GM21528 (cell line): ENCODE data around the gene RSRC1.

ENCODE experiments used
- ATAC-seq: cut with Tn5 transposase; IDR thresholded peaks from one replicate; pipeline ENCODE4 v1.9.1; 2021; ENCODE audit warnings: mild to moderate bottlenecking, moderate library complexity; ENCODE audit not compliant: unreplicated experiment, low FRiP score

RSRC1 gene

DNA sequence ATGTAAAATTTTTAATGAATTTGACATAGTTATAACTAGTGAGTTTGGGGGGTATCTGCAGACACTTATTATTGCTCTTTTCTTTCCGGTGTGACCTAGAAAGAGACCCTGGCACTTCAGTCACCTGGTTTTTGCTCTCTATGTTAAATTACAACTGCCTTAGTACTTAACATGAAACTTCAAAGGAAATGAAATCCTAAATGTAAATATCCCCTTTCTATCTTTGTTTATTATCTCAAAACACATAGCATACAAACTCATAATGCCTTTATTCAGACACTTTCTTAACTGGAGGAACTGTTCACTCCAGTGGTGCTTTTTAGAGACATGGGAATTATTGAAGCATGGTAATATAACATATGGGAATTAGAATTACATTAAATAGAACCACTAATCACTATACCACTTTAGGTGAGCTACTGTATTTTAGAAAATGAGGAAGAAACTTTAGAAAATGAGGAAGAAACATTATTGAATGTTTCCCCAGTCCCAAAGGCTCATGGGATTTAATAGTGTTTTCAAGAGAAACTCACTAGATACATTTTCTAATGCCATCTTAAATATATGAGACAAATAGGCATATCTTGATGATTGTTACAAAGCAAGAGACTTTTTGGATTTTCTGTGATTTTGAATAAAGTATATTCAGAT lies 341.6 kb downstream of the RSRC1 start:
- ATAC-seq = no peak

- ATAC-seq = no peak
These were observed 342.4 kb downstream of the RSRC1 start for GRCh38 chr3:158452334-158452733.

DNA sequence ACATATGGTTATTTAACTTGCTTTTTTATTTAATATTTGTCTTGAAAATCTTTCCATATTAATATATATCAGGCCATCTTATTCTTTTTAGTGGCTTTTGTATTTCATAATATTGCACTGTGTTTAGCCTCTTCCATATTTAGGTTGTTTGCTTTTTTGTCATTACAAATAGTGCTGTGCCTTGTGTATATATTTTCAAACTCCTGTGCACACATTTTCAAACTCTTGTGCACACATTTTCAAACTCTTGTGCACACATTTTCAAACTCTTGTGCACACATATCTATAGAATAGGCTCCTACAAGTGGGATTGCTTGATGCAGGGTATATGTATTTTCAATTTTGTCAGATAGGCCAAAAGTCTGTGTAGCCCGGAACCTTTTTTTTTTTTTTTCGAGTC lies 343.1 kb downstream of the RSRC1 start:
- ATAC-seq = no peak

- no peak for ATAC-seq
These were observed 344.0 kb downstream of the RSRC1 start for GRCh38 chr3:158453865-158454264.

DNA sequence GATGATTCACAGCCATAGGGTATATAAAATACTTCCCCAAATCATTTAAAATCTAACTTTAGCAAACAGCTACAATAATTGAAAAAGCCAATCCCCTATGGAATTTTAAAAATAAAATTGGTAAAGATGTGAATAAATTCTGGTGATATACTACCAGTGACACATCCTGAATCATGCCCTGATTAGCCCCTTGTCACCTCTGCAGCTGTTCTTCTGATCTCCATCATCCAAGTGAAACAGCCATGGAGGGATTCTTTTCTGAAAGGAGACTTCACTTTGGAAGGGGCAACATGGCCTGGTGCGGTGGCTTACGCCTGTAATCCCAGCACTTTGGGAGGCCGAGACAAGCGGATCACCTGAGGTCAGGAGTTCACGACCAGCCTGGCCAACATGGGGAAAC lies 345.5 kb downstream of the RSRC1 start:
- ATAC-seq = no peak

DNA sequence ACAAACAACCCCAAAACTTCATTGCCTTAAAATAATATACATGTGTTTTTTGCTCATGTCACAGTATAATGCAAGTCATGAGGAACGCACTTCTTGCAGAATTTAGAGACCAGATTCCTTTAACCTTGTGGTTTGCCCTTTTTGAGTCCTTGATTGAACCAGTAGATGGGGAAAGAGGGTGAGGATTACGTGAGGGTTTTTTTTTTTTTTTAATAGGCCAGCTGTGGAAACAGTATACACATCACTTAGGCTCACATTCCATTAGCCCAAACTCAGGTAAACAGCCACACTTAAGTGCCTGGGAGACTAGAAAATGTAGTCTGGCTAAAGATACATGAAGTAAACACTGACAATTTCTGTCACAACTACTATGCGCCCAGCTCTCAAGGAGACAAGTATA lies 346.2 kb downstream of the RSRC1 start:
- ATAC-seq = no peak

DNA sequence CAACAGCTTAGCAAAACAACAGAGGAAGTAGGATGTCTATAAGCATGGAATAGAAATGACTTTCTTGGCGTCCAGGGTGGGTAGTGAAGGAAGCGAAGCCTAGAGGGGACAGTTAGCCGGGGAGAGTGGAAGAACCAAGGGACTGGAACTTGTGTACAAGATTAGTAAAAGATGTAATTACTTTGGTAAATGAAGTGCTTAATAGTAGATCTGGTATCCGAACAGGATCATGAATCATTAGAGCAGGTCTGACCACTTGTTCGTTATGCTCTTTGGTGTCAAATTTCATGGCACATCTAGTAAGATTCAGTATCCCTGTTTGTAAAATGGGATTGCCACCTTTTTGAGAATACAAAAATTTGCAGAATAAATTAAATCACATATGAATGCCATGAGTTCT lies 348.6 kb downstream of the RSRC1 start:
- ATAC-seq = no peak

DNA sequence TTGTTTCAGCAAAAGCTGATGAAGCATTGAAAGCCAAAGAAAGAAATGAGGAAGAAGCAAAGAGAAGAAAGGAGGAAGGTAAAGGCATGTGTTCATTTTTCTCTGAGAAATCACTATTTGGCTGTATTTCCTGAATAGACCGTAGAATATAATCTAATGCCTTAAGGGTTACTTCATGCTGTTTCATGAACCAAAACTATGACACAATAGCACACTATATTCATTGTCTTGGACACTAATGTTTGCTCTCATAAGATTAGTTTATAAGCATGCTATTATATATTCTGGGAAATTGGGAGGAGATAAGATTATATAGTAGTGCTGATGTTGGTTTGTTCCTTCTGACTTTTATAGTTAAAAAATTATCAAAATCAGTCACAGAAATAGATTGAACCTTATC lies 351.0 kb downstream of the RSRC1 start:
- ATAC-seq = no peak

DNA sequence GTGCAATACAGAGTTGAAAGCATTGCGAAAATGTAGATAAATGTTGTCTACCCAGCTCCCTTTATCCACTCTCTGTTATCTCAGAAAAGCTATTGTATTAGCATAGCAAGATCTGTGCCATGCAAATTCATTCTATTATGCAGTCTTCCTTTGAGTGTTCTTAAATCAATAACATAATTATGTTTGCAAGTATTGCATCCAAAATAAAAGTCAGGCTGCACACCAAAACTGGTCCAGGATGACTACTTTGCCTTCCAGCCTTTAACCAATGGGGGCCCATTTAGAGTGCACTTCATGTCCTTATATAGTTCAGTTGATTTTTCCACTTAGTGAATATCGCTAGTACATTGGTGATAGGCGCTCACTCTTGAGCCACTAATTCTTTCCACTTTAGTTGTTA lies 353.7 kb downstream of the RSRC1 start:
- ATAC-seq = no peak

DNA sequence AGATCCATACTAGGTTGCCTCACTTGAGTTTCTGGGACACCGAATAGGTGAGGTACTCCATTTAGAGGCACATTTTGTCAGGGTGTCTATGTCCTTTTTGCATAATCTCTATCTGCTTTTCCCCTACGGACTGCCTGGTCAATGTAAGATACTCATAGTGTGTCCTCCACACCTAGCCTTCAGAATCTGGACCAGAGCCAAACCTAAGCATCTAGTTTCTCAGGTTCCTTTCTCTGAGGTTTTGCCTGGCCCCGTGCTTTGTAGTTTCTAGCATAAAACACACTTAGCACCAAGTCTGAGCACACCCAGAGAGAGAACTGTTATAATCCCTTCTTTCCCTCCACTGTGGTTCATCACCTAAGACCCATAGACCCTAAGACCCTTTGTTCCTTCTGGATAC lies 355.2 kb downstream of the RSRC1 start:
- peak; percentile 63 for ATAC-seq

DNA sequence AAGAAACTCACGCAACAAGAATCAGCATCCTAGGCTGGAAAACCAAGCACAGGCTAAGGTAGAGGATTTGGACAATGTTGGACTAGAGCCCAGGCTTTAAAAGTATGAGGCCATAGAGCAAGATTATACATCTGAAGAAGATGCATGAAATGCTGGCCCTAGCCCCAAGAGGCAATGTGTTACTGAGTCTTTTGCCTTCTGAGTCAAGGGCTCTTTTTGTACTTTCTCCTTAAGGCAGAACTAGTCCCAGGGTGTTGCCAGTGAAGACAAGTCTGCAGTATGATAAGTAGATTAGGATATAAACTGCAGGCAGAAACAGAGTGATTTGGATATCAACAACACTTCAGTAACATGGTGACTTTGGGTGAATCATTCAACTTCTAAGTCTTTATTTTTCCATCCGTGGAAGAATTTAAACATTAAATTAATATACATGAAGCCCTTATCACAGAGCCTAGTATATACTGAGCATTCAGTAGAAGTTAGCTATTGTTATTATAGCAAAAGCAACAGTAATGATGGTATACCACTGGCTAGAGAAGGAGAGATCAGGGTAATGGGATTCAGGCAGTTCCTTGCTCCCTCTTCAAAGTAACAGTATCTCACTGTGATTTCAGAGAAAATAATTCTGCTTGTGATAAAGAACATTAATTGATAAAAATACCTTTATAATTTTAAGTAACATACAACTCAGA lies 361.2 kb downstream of the RSRC1 start:
- ATAC-seq = no peak

DNA sequence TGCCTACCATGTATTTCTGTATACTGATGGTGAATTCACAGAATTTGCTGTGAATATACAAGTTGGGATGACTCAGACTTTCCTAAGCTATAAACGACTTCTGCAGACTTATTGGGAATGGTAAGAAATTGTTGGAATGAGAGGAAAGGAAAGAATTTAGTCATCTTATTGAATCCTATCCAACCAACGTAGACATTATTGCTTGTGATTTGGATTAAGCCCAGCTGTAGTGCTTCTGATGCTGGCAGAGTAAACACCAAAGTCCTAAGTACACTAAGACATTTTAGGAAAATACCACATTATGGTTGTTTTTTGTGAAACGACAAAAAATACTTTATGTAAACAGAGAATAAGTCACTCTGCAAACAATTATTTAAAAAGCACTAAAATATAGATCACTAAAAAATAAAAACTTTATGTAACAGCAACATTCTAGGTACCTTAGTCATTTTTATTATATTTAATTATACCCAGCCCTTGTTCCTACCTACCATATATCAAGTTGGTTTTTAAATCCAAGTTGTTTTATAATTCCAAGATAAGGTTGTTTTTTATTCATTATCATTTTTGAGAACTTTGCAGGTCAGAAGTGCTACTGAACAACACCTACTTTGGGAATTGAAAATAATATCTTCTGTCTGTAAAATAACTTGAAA lies 361.9 kb downstream of the RSRC1 start:
- ATAC-seq = no peak

DNA sequence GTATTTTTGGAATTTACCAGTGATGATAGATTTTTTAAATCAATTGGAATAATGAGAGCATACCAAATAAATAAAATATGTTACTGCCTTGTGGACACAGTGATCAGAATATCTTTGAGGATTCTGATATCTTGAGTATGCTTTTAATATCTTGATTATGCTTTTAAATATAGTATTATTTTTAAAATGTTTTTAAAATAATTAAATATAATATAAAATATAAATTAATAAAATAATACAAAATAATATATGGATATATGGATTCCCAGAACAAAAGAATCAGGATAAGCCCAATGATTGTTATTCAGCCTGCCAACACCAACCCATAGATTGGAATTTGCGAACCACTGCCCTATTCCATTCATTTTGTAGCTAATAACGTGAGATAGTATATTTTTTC lies 369.2 kb downstream of the RSRC1 start:
- no peak for ATAC-seq

DNA sequence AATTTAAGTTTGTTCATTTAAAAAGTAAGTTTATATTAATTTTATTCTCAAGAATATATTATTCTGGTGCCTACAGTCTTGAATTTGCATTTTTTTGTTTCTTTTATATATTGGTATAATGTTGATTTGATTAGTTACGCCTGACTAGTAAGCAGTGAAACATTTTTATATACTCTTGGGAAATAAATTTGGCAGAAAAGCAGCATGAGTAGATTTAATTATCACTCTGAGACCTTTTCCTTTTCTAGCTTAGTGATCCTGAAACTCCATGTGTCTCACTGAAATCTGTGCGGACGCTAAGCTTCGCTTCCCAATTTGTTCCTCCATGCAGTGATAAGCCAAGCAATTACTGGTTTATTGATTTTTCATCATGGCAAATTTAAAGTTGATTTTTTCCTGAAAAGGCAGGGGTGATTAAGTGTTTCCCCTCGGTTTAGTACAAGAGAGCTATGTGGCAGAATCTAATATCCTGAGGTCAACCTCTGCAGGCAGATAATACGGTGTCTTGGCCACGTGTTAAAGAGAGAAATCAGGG lies 373.9 kb downstream of the RSRC1 start:
- ATAC-seq = no peak

DNA sequence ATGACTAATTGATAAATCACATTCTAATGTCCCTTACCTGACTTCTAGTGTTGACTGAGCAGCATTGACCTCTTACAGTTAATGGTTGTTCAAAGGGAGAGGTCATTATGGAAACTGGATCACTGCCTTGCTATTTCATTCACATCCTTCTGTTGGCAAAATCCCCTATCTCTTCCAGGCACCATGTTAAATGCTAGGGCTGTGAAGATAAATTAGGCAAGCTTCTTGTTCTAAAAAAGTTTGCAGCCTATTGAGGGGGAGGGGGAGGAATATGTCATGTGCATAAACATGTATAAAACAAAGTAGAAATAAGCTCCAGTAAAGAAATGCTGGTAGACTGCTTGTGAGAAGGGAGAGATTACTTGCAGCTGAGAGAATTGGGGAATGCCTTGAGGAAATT lies 376.3 kb downstream of the RSRC1 start:
- ATAC-seq = no peak

DNA sequence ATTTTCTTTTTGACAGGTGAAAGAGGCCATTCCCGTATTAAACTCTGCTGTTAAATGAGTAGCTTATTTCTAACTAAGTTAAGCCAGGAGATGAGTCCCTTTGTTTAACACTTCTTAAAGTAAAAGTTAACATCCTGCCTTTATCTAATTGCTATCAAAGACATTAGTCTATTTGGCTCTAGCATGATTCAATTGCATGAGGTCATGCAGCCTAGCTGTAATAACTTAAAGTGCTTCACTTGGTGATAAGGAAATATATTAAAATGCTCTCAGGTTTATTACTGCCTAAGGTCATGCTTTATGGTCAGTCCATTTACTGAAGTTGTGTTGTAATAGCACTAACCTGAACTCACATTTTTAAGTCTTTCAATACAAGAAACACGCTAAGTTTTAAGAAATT lies 378.8 kb downstream of the RSRC1 start:
- no peak for ATAC-seq

- no peak for ATAC-seq
These were observed 379.3 kb downstream of the RSRC1 start for GRCh38 chr3:158489181-158489580.

- no peak for ATAC-seq
These were observed 382.1 kb downstream of the RSRC1 start for GRCh38 chr3:158491968-158492367.

- ATAC-seq = no peak
These were observed 382.8 kb downstream of the RSRC1 start for GRCh38 chr3:158492685-158493084.

GRCh38 chr3:158493931-158494330 lies 384.0 kb downstream of the RSRC1 start:
- no peak for ATAC-seq

GRCh38 chr3:158494673-158495072 lies 384.8 kb downstream of the RSRC1 start:
- no peak for ATAC-seq
